ENCODE results near the gene MPIG6B. TPM values are rescaled to one million over a fixed set of nuclear protein-coding genes. Genes with fewer than 3 reads are reported as not detected.

Gene MPIG6B
- total RNA-seq, 1 donor from 2014 or later, result not detected

DNA sequence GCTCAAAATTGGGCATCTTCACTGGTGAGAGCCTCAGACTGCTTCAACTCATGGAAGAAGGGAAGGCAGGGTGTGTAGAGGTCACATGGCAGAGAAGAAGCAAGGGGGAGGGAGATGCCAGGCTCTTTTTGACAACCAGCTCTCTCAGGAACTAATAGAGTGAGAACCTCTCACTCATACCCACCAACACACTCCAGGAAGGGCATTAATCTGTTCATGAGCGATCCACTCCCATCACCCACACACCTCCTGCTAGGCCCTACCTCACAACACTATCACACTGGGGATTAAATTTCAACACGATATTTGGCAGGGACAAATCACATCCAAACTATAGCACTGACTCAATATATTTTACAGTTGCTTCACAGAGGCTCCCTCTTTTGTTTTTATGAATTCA, 18.6 kb downstream of the MPIG6B start:
- H3K27me3 Mint-ChIP-seq (ENCODE audit: unreplicated experiment), result peaks cover 9% of the 10 kb centered on the region
- no peaks in the 10 kb centered on the region for H3K9me3 Mint-ChIP-seq (ENCODE audit: unreplicated experiment)
- no peak for DNase-seq (ENCODE audit: low spot score)
- TF ChIP-seq, protein P1, sequence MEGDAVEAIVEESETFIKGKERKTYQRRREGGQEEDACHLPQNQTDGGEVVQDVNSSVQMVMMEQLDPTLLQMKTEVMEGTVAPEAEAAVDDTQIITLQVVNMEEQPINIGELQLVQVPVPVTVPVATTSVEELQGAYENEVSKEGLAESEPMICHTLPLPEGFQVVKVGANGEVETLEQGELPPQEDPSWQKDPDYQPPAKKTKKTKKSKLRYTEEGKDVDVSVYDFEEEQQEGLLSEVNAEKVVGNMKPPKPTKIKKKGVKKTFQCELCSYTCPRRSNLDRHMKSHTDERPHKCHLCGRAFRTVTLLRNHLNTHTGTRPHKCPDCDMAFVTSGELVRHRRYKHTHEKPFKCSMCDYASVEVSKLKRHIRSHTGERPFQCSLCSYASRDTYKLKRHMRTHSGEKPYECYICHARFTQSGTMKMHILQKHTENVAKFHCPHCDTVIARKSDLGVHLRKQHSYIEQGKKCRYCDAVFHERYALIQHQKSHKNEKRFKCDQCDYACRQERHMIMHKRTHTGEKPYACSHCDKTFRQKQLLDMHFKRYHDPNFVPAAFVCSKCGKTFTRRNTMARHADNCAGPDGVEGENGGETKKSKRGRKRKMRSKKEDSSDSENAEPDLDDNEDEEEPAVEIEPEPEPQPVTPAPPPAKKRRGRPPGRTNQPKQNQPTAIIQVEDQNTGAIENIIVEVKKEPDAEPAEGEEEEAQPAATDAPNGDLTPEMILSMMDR (IDR thresholded peaks at IDR 0.05; ENCODE audit: unreplicated experiment), result no peak
- no peak overlapping the region for H3K4me3 Mint-ChIP-seq (ENCODE audit: unreplicated experiment)
- peaks cover 41% of the 10 kb centered on the region for H3K4me1 Mint-ChIP-seq (ENCODE audit: unreplicated experiment)
- H3K36me3 Mint-ChIP-seq (ENCODE audit: low read depth, unreplicated experiment), result peaks cover 5% of the 10 kb centered on the region
- H3K27ac Mint-ChIP-seq (ENCODE audit: unreplicated experiment), result peak overlapping the region; percentile 26

DNA sequence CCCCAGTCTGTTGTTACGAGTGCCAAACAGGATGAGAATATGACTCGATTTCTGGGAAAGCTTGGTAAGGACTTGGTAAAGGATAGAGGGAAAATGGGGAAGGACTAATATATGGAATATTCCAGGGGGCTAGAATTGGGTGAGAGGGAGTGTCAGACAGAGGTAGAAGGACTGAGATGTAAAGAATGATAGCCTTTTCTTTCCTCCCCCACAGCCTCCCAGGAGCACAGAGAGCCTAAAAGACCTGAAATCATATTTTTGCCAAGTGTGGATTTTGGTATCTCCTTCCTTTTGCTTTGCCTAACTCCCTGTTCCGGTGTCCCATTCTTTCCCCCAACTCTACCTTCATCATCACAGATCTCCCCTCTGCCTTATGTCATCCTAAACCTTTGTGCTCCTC, 19.7 kb downstream of the MPIG6B start:
- Mint-ChIP-seq H3K4me1 (ENCODE audit: unreplicated experiment) (peaks cover 34% of the 10 kb centered on the region), H3K27ac (ENCODE audit: unreplicated experiment) (no peak overlapping the region), H3K27me3 (ENCODE audit: unreplicated experiment) (peaks cover 5% of the 10 kb centered on the region), H3K9me3 (ENCODE audit: unreplicated experiment) (no peaks in the 10 kb centered on the region), H3K4me3 (ENCODE audit: unreplicated experiment) (no peak overlapping the region), H3K36me3 (ENCODE audit: low read depth, unreplicated experiment) (peaks cover 5% of the 10 kb centered on the region)
- TF ChIP-seq, protein P1 (IDR thresholded peaks at IDR 0.05; ENCODE audit: unreplicated experiment), result no peak
- DNase-seq (ENCODE audit: low spot score), result no peak

DNA sequence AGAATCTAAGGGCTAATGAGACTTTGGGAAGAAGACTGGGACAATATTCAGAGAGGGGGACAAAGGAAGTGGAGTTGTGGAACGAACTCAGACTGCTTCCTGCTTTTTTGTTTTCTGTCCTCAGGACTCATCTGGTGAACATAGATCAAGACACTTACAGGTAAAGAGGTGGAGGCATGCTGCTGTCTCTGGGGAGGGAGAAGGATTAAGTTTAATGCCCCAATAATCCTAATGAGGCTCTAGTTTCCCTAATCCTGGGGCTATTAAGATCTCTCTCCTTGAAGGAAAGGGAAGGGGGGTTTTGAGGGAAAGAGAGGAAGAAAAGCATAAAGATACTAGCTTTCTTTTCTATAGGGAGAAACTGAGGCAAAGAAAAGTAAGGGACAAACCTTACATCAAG, 21.2 kb downstream of the MPIG6B start:
- peak overlapping the region; percentile 6 for H3K4me3 Mint-ChIP-seq (ENCODE audit: unreplicated experiment)
- H3K4me1 Mint-ChIP-seq (ENCODE audit: unreplicated experiment), result peaks cover 19% of the 10 kb centered on the region
- H3K27me3 Mint-ChIP-seq (ENCODE audit: unreplicated experiment), result peaks cover 2% of the 10 kb centered on the region
- DNase-seq (ENCODE audit: low spot score), result no peak
- no peaks in the 10 kb centered on the region for H3K9me3 Mint-ChIP-seq (ENCODE audit: unreplicated experiment)
- H3K36me3 Mint-ChIP-seq (ENCODE audit: low read depth, unreplicated experiment), result peaks cover 5% of the 10 kb centered on the region
- peak overlapping the region; percentile 87 for H3K27ac Mint-ChIP-seq (ENCODE audit: unreplicated experiment)
- TF ChIP-seq, protein P1 (IDR thresholded peaks at IDR 0.05; ENCODE audit: unreplicated experiment), result no peak

DNA sequence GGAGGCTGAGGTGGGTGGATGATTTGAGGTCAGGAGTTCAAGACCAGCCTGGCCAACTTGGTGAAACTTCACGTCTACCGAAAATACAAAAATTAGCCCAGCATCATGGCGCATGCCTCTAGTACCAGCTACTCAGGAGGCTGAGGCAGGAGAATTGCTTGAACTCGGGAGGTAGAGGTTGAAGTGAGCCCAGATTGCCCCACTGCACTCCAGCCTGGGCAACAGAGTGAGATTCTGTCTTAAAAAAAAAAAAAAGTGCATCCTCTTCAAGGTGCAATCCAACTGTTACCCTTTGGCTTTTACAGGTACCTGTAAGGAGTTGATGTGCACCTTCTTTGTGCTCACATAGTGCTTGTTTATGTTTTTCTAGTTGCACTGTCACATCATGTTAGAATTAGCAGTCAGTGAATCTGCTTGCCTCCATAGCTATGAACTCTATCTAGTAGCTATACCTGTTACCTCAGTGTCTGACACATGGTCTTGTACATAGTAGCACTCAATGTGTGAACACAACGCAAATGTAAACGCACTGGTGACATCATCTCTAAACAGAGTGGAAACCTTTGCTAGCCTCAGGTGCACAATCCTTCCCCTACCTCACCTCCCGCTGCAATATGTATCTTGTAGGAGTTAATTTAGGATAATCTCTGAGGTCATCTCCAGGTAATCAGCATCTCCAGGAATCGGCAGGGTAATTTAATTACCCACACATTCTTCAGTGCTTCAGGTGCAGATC, 26.3 kb downstream of the MPIG6B start:
- TF ChIP-seq, protein P1 (IDR thresholded peaks at IDR 0.05; ENCODE audit: unreplicated experiment), result no peak
- no peak for DNase-seq (ENCODE audit: low spot score)
- Mint-ChIP-seq H3K4me1 (ENCODE audit: unreplicated experiment) (peaks cover 9% of the 10 kb centered on the region), H3K4me3 (ENCODE audit: unreplicated experiment) (no peak overlapping the region), H3K27ac (ENCODE audit: unreplicated experiment) (no peak overlapping the region), H3K9me3 (ENCODE audit: unreplicated experiment) (no peaks in the 10 kb centered on the region), H3K36me3 (ENCODE audit: low read depth, unreplicated experiment) (peaks cover 5% of the 10 kb centered on the region), H3K27me3 (ENCODE audit: unreplicated experiment) (peaks cover 2% of the 10 kb centered on the region)

DNA sequence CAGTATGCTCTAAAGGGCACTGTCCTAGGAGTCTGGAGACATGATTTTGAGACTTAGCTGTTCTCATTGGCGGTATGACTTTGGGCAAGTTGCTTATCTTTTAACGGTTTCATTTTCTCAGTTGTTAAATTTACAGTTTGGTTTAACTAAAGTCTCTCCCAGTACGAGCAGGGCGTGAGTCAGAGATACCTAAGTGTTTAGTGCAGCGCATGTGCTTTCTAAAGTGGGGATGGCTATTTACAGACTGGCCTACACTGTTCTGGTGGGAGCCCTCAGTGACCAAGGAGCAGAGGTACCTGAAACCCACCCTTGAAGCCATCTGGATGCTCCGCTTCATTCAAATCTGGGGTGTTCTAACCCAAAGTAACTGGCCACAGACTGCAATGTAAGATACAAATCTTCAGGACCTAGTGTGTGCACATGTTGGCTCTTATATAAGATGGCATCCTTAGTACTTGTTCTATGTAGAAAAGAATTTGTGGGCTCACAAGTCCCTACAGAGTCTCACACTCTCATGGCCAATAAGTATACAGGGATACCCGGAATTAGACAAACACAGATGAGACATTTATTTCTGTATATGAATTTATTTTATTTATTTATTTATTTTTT, 27.3 kb downstream of the MPIG6B start:
- H3K27ac Mint-ChIP-seq (ENCODE audit: unreplicated experiment), result no peak overlapping the region
- H3K4me3 Mint-ChIP-seq (ENCODE audit: unreplicated experiment), result no peak overlapping the region
- H3K27me3 Mint-ChIP-seq (ENCODE audit: unreplicated experiment), result peaks cover 2% of the 10 kb centered on the region
- peaks cover under 1% of the 10 kb centered on the region for H3K36me3 Mint-ChIP-seq (ENCODE audit: low read depth, unreplicated experiment)
- TF ChIP-seq, protein P1 (IDR thresholded peaks at IDR 0.05; ENCODE audit: unreplicated experiment), result no peak
- H3K4me1 Mint-ChIP-seq (ENCODE audit: unreplicated experiment), result no peaks in the 10 kb centered on the region
- no peaks in the 10 kb centered on the region for H3K9me3 Mint-ChIP-seq (ENCODE audit: unreplicated experiment)
- no peak for DNase-seq (ENCODE audit: low spot score)

Measured in endothelial cell (in vitro differentiated cells).